A549 (cell line): ENCODE results near the gene FAM174C. TPM values are rescaled to one million over a fixed set of nuclear protein-coding genes. Genes with fewer than 3 reads are reported as not detected.
"Not testable (repeated sequence)": the region's sequence is repeated elsewhere in the genome, so short reads cannot be mapped to it uniquely, and the experiment has no call there.

Experiments
- ATAC-seq, 2 experiments: fragments of 200-7000 bp in 1 of 2; fragments of >200 bp in 1 of 2; cut with Nextera tagmentation in 1 of 2; cut with Tn5 transposase in 1 of 2; 3 replicates each; pipeline versions ENCODE4 v1.8.0 to v1.9.1; 2018 to 2020; ENCODE audit warnings: mild to moderate bottlenecking in 1 of 2, moderate library complexity in 1 of 2
- CTCF ChIA-PET: fragments of 300-600 bp; sonication (Branson Sonifier 250); formaldehyde crosslinking; extraction: SDS; loops from one replicate; lab custom pipeline; 2021; ENCODE audit warnings: antibody characterized with exemption, inconsistent platforms; lab: Yijun Ruan, JAX
- POLR2A ChIA-PET: fragments of 350-600 bp; formaldehyde crosslinking; extraction: SDS; loops from one replicate; lab custom pipeline; 2021; ENCODE audit warnings: antibody characterized with exemption, inconsistent platforms; lab: Yijun Ruan, JAX
- DNase-seq, 2 experiments: peaks; one replicate each; pipeline versions ENCODE4 v3.0.0 to v3.0.0-alpha.2; 2011 to 2016; ENCODE audit warnings: low read depth in 1 of 2, low spot score in 1 of 2
- FAIRE-seq: peaks from 2 replicates; lab custom pipeline; 2011; peaks lifted over from hg19 to GRCh38; lab: Jason Lieb, UNC
- H3K27ac ChIP-seq, 2 experiments: fragments of >200 bp; sonication (Bioruptor Twin); formaldehyde crosslinking; 3 replicates each; pipeline ENCODE4 v1.5.1; 2016 to 2017
- H3K4me1 ChIP-seq: fragments of >200 bp; sonication (Bioruptor Twin); formaldehyde crosslinking; 3 replicates; pipeline ENCODE4 v1.6.1; 2016
- H3K4me2 ChIP-seq: fragments of >200 bp; sonication (Bioruptor Twin); formaldehyde crosslinking; 3 replicates; pipeline ENCODE4 v1.6.1; 2016
- H3K4me3 ChIP-seq: fragments of >200 bp; sonication (Bioruptor Twin); formaldehyde crosslinking; 3 replicates; pipeline ENCODE4 v1.5.1; 2016
- H3K9me3 ChIP-seq: fragments of >200 bp; sonication (Bioruptor Twin); formaldehyde crosslinking; 3 replicates; pipeline ENCODE4 v1.6.1; 2016
- BHLHE40 ChIP-seq: IDR thresholded peaks from 2 replicates; pipeline ENCODE4 v1.6.1; 2012; ENCODE audit warnings: low read depth, low read length, inconsistent platforms
- CBX8 ChIP-seq: fragments of 200-600 bp; sonication (generic); IDR thresholded peaks from 2 replicates; pipeline ENCODE4 v1.6.1; 2016
- CEBPB ChIP-seq, 2 experiments: fragments of >200 bp in 1 of 2; sonication (Bioruptor Twin) in 1 of 2; formaldehyde crosslinking in 1 of 2; IDR thresholded peaks; 2 replicates each; pipeline ENCODE4 v1.6.1; 2012 to 2016
- EHF ChIP-seq: fragments of 250-450 bp; sonication (Bioruptor Pico); IDR thresholded peaks from 2 replicates; pipeline ENCODE4 v1.5.0; 2020; ENCODE audit warnings: mild to moderate bottlenecking
- EP300 ChIP-seq, 2 experiments: fragments of >200 bp; sonication (Bioruptor Twin); formaldehyde crosslinking; IDR thresholded peaks; 2 replicates in 1 of 2; 3 replicates in 1 of 2; pipeline ENCODE4 v1.6.1; 2016 to 2017
- ESRRA ChIP-seq: fragments of 150-350 bp; IDR thresholded peaks from 2 replicates; pipeline ENCODE4 v1.6.1; 2014; ENCODE audit warnings: mild to moderate bottlenecking, low read length, borderline replicate concordance
- HOXB13 ChIP-seq: fragments of 250-450 bp; sonication (Bioruptor Pico); IDR thresholded peaks from 2 replicates; pipeline ENCODE4 v1.5.0; 2020; ENCODE audit warnings: low read depth, mild to moderate bottlenecking, moderate library complexity
- HOXB5 ChIP-seq: fragments of 250-450 bp; sonication (Bioruptor Pico); IDR thresholded peaks from 2 replicates; pipeline ENCODE4 v1.5.0; 2020; ENCODE audit warnings: mild to moderate bottlenecking, moderate library complexity
- KDM1A ChIP-seq: fragments of 200-600 bp; sonication (generic); IDR thresholded peaks from 2 replicates; pipeline ENCODE4 v1.6.1; 2016; ENCODE audit warnings: low read depth, mild to moderate bottlenecking
- MAZ ChIP-seq: fragments of 150-350 bp; IDR thresholded peaks from 2 replicates; pipeline ENCODE4 v1.6.1; 2014; ENCODE audit warnings: antibody characterized with exemption, low read depth, low read length, borderline replicate concordance
- RARB ChIP-seq: fragments of 250-450 bp; sonication (Bioruptor Pico); IDR thresholded peaks from 2 replicates; pipeline ENCODE4 v1.8.0; 2021; ENCODE audit warnings: mild to moderate bottlenecking, moderate library complexity
- SREBF2 ChIP-seq: fragments of 450-650 bp; IDR thresholded peaks from 2 replicates; pipeline ENCODE4 v1.6.1; 2014; ENCODE audit warnings: mild to moderate bottlenecking, moderate library complexity
- TP53 ChIP-seq: fragments of 250-450 bp; sonication (Bioruptor Pico); IDR thresholded peaks from 2 replicates; pipeline ENCODE4 v1.5.0; 2021; ENCODE audit warnings: mild to moderate bottlenecking, moderate library complexity
- WGBS: methylation state at CpG from one replicate; pipeline ENCODE4 v1.1.6; 2017; ENCODE audit errors: missing lambda C conversion rate; 5-methylcytosine and 5-hydroxymethylcytosine counted together
- polyA plus RNA-seq, 4 experiments: library from polyadenylated mRNA; depleted of rRNA in 3 of 4; stranded (reverse); fragments of >200 nt; fragmentation: RNase III in 1 of 4; extraction: RNeasy Plus Mini Kit Qiagen cat#74134 plus additional on column Dnase treatment in 1 of 4; gene quantifications; 2 replicates in 3 of 4; 3 replicates in 1 of 4; pipeline ENCODE4 v1.2.3, GENCODE V29; 2011 to 2017
- TF ChIP-seq, protein P1 (sequence below): fragments of 250-450 bp; sonication (Bioruptor Pico); IDR thresholded peaks from 2 replicates; pipeline ENCODE4 v1.5.0; 2020; ENCODE audit warnings: low read depth, mild to moderate bottlenecking, moderate library complexity
- TF ChIP-seq, protein P2 (sequence below): fragments of 250-450 bp; sonication (Bioruptor Pico); IDR thresholded peaks from 2 replicates; pipeline ENCODE4 v1.5.0; 2021; ENCODE audit warnings: mild to moderate bottlenecking, moderate library complexity, borderline replicate concordance
- TF ChIP-seq, protein P3 (sequence below): fragments of >200 bp; sonication (Bioruptor Twin); formaldehyde crosslinking; IDR thresholded peaks from 3 replicates; pipeline ENCODE4 v1.6.1; 2016

FAM174C gene
- polyA plus RNA-seq, 2 of the 4 experiments (the other 2 are of a cell fraction): 24.8 to 37.1 TPM

DNA sequence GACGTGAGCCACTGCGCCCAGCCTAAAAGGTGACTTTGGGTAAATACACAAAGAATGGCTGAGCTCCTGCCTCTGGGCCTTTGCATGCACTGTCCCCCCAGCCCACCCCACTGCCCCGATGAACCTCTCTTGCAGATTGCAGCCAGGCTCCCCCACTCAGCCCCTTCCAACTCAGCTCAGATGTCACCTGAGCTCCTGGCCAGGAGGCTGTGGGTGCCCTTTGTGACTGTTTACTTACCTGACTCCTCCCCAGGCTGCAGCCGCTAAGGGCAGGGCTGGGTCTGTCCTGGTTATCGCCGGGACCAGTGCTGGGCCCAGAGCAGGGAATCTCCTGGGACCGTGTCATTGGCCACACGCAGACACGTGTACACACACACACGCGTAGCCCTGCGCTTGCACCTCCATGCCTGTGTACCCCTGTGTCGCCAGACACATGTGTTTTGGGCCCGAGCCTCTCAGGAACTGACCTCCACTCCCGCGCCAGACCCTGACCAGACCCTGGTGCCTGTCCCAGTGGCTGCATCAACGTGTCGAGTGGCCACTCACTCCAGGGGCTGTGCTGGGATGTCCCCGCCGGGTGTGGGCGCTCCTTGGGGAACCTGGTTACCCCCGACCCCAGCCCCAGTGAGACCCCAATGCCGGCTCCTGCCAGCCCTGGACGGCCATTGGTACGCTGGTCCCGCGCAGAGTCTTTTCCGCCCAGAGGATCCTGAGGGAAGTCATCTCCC lies 29.0 kb downstream of the FAM174C start:
- DNase-seq (no peak), FAIRE-seq (no peak), ATAC-seq (peak in 1 of 2 experiments; percentile 38; a peak in 4 of 6 replicates)
- Histone ChIP-seq H3K4me1 (no peaks in the 10 kb centered on the region), H3K4me3 (no peak overlapping the region), H3K27ac (no peak overlapping the region), H3K4me2 (no peak overlapping the region), H3K9me3 (no peaks in the 10 kb centered on the region)
- CTCF ChIA-PET: interaction anchor here (2.7 kb wide), 1 partner anchor 11 kb away, joined by 11 read pairs; no protein-coding TSS in a partner anchor
- 95% methylated on average over 13 of the region's 28 CpGs for WGBS
- POLR2A ChIA-PET: no interaction called here
- TF ChIP-seq RARB (CRISPR knock-in tag) (no peak), MAZ (no peak), TP53 (CRISPR knock-in tag) (no peak), KDM1A (no peak), CEBPB (IDR thresholded peaks at IDR 0.05) (no peak), ESRRA (no peak), EHF (CRISPR knock-in tag) (no peak), CBX8 (no peak), EP300 (IDR thresholded peaks at IDR 0.05) (no peak)
- TF ChIP-seq, protein P1, sequence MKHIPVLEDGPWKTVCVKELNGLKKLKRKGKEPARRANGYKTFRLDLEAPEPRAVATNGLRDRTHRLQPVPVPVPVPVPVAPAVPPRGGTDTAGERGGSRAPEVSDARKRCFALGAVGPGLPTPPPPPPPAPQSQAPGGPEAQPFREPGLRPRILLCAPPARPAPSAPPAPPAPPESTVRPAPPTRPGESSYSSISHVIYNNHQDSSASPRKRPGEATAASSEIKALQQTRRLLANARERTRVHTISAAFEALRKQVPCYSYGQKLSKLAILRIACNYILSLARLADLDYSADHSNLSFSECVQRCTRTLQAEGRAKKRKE: no peak
- TF ChIP-seq, protein P2, sequence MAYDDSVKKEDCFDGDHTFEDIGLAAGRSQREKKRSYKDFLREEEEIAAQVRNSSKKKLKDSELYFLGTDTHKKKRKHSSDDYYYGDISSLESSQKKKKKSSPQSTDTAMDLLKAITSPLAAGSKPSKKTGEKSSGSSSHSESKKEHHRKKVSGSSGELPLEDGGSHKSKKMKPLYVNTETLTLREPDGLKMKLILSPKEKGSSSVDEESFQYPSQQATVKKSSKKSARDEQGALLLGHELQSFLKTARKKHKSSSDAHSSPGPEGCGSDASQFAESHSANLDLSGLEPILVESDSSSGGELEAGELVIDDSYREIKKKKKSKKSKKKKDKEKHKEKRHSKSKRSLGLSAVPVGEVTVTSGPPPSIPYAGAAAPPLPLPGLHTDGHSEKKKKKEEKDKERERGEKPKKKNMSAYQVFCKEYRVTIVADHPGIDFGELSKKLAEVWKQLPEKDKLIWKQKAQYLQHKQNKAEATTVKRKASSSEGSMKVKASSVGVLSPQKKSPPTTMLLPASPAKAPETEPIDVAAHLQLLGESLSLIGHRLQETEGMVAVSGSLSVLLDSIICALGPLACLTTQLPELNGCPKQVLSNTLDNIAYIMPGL: no peak
- TF ChIP-seq, all 56 proteins: peak for 0

DNA sequence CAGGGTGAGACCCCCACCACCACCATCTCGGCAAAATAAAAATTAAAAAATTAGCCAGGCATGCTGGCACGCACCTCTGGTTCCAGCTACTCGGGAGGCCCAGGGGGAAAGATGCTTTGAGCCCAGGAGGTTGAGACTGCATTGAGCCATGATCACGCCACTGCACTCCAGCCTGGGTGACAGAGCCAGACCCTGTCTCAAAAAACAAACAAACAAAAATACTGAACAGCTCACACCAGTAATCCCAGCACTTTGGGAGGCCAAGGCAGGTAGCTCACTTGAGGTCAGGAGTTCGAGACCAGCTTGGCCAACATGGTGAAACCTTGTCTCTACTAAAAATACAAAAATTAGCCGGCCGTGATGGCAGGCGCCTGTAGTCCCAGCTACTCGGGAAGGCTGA lies 30.0 kb downstream of the FAM174C start:
- FAIRE-seq: not testable (repeated sequence)

DNA sequence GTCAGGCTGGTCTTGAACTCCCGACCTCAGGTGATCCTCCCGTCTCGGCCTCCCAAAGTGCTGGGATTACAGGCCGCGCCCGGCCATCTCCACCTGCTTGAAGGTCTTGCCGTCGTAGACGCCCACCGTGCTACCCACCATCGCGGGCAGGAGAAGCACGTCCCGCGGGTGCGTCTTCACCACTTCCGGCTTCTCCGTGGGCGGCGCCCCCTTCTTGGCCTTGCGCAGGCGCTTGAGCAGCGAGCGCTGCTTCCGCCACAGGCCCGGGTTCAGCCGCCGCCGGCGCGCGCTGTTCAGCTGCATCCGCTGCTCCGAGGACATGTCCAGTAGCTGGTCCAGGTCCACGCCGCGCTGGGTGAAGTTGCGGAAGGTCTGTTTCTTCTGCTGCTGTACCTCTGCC lies 32.0 kb downstream of the FAM174C start:
- FAIRE-seq: no peak
- no peaks in the 10 kb centered on the region for H3K9me3 ChIP-seq
- no peak for DNase-seq
- no peak overlapping the region for H3K27ac ChIP-seq
- ATAC-seq: no peak
- no peak overlapping the region for H3K4me2 ChIP-seq
- H3K4me1 ChIP-seq: peaks cover 2% of the 10 kb centered on the region; the same call in 2 of the 3 replicates
- ChIA-PET CTCF (no interaction called here), POLR2A (interaction anchor here (0.7 kb wide), 1 partner anchor 39 kb away, joined by 5 read pairs; no protein-coding TSS in a partner anchor)
- H3K4me3 ChIP-seq: no peak overlapping the region
- TF ChIP-seq BHLHE40 (no peak), HOXB5 (CRISPR knock-in tag) (no peak), HOXB13 (CRISPR knock-in tag) (no peak), SREBF2 (no peak)
- TF ChIP-seq, protein P3, sequence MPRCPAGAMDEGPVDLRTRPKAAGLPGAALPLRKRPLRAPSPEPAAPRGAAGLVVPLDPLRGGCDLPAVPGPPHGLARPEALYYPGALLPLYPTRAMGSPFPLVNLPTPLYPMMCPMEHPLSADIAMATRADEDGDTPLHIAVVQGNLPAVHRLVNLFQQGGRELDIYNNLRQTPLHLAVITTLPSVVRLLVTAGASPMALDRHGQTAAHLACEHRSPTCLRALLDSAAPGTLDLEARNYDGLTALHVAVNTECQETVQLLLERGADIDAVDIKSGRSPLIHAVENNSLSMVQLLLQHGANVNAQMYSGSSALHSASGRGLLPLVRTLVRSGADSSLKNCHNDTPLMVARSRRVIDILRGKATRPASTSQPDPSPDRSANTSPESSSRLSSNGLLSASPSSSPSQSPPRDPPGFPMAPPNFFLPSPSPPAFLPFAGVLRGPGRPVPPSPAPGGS: no peak
- WGBS: 95% methylated on average over 22 of the region's 38 CpGs

More for the DNA sequence above, 30.0 kb downstream of the FAM174C start:
- H3K9me3 ChIP-seq, H3K27ac ChIP-seq, H3K4me1 ChIP-seq, ATAC-seq, H3K4me3 ChIP-seq, POLR2A ChIA-PET, CTCF ChIA-PET, H3K4me2 ChIP-seq, DNase-seq: not testable (repeated sequence)
- WGBS: 83% methylated on average over 9 of the region's 9 CpGs
